HG03066 (cell line): ENCODE results near the gene ATRNL1.
"Not testable (repeated sequence)": the region's sequence is repeated elsewhere in the genome, so short reads cannot be mapped to it uniquely, and the experiment has no call there.

ENCODE experiments used
- ATAC-seq: cut with Tn5 transposase; IDR thresholded peaks from one replicate; pipeline ENCODE4 v1.9.1; 2021; ENCODE audit warnings: low read depth; ENCODE audit not compliant: unreplicated experiment

The ATRNL1 gene

DNA sequence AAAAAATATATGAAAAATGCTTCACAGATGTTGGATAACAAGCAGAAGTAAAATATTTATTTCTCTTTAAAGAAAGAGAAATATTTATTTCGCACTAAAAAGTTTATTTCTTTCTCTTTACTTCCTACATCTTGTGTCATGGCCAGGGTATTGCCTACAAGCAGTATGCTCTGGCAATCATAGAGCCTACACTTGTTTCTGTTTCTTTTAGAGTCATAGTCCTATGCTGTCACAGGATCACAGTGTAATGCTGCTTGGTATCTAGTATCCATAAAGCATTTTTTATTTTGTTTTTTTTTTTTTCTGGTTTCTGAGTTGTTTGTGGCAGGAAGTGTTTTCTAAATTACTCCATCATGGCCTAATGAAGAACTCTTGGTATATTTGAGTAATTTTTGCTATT is 116.0 kb downstream of the ATRNL1 start:
- no peak for ATAC-seq

DNA sequence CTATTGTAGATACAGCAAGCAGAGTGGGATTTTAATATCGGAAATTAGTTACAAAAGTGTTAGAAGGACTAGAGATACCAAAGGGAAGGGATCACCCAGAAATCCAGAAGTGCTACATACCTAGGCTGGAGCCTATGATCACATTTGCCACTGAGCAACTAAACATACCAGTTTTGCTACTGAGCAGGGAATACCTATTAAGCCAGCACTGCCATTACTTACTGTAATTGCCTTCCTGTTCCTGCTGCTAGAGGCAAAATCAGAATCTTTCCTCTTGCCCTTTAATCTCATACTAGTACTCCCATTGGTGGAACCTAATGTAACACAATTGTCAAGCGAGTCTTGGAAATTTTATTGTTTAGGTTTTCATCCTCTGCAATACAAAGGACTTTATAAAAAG is 121.7 kb downstream of the ATRNL1 start:
- no peak for ATAC-seq

DNA sequence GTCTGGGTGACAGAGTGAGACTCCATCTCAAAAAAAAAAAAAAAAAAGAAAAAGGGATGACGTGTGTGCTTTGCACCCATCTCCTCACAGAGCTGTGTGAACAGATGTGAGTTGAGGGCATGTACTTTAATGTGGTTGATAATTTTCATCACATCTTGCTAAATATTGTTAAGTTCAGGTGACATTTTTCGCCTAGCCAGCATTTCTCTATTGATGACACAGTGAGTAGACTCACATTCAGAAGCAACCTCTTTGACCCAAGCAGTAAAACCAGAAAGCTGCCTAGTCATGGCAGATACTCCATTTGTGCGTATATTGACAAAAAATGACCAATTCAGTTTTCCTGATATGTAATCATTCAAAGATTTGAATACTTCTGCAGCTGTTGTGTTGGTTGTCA is 126.0 kb downstream of the ATRNL1 start:
- ATAC-seq, result no peak

DNA sequence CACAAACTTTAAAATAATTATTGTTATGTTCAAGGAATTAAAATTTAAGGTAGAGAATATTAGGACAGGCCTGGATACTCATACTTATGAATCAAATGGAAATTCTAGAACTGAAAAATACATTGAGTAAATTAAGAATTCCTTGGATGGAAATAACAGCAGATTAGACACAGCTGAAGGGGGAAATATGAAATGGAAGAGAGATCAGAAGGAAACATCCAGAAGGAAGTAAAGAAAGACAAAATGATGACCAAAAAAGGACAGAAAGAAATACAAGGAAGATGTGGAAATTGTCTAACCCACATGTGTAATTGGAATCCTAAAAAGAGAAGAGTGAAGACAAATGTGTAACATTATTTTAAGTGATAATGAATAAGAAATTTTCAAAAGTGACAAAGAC is 128.9 kb downstream of the ATRNL1 start:
- no peak for ATAC-seq

DNA sequence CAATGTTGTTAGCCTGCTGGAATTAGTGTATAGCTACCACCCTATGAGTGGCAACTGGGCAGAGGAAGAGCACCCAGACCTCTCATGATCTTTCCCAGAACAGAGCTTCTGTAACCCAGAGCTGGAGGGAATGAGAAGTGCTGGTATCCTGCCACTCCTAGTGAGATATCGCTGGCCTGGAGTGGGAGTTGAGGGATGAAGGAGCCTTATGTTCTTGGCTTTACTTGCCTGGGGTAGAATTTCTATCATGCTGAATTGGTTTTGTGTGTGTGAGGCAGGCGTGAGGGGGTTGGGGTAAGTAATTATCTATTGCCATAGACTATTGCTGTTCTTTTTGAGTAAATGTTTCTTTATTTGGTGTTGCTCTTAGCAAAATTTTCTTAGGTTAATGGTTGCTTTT is 146.6 kb downstream of the ATRNL1 start:
- no peak for ATAC-seq

DNA sequence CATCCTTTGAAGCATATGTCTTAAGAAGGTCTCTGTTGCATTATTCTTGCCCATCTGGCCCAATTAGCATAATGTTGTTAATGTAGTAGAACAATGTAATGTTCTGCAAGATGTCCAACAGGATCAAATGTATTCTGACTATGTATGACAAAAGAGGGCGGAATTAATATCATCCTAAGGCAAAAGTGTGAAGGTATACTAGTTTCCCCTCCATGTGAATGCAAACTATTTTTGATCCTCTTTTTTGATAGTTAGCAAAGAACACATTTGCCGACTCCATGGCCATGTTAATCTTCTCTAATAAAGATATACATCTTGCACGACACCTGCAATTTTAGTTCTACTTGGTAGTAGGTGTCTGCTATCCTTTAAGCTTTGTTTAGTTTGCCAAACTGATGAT is 157.6 kb downstream of the ATRNL1 start:
- no peak for ATAC-seq

DNA sequence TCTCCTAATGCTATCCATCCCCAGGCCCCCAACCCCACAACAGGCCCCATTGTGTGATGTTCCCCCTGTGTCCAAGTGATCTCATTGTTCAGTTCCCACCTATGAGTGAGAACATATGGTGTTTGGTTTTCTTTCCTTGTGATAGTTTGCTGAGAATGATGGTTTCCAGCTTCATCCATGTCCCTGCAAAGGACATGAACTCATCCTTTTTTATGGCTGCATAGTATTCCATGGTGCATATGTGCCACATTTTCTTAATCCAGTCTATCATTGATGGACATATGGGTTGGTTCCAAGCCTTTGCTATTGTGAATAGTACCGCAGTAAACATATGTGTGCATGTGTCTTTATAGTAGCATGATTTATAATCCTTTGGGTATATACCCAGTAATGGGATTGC is 160.6 kb downstream of the ATRNL1 start:
- not testable (repeated sequence) for ATAC-seq

DNA sequence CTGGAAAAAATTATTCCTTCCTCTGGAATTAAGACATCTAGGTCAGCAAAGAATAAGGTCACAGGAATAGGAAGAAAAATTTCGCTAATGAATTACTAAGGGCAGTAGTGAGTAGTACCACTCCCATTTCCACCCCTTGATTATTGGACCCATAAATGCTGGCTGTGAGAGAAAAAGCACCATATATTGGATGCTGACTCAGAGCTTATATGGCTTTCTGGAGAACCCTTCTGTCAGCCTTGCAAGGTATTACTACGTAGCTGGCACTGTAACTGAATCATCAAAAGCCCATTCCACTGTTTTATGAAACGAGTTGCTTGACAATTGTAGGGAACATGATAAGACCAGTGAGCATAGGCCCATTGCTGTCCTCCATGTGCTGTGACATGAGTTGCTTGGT is 179.3 kb downstream of the ATRNL1 start:
- ATAC-seq, result no peak

DNA sequence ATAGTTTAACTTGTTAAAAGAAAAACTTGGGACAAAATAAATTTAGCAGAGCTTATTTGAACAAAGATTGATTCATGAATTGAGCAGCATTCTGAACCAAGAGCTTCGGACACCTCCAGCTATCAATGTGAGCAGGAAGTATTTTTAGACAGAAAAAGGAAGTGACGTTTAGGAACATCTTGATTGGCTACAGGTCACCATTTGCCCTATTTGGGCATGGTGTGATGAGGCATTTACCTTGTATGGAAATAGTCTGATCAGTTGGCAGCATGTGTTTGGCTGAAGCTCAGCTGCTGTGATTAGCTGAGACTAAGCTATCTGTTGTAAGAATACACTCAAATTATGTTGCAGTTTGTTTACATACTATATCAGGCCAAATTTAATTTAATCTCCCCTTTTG is 185.1 kb downstream of the ATRNL1 start:
- no peak for ATAC-seq

DNA sequence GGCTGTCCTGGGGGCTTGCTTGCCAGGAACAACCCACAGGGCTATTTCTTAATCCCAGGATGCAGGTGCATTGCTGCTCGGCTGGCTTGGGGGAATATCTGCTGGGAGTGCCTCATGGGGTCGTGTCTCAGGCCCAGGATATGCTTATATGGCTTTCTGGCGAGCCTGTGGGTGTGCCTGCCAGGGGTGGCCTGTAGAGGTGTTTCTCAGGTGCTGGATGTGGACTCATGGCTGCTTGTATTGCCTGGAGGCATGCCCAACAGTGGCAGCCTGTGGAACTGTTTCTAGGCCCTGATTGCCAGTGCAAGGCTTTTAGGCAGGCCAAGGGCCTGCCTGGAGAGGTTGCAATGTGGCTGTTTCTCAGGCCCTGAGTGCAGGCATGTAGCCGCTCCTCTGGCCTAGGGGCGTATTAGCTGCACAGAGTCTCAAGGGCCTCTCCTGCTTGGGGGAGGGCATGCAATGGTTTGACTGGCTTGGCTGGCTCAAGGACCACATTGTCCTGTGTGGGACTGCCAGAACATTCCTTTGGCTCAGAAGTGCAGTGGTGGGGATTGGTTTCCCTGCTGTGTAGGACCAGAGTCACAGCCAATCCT is 202.1 kb downstream of the ATRNL1 start:
- no peak for ATAC-seq

DNA sequence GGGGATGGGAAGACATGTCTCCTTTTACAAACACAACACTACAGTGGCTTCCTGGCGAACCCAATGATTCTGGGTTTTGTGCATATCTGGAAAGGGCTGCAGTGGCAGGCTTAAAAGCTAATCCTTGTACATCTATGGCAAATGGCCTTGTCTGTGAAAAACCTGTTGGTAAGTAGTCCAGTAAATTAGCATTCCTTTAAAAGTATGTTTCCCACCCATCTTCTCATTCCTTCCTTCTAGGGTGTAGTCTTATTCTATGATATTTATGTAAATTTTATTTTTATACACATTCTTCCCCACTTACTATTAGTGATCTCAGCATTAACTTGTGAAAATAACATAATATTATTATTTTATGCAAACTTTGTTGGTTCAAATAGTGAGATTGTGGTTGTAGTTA is 206.9 kb downstream of the ATRNL1 start:
- ATAC-seq, result no peak

DNA sequence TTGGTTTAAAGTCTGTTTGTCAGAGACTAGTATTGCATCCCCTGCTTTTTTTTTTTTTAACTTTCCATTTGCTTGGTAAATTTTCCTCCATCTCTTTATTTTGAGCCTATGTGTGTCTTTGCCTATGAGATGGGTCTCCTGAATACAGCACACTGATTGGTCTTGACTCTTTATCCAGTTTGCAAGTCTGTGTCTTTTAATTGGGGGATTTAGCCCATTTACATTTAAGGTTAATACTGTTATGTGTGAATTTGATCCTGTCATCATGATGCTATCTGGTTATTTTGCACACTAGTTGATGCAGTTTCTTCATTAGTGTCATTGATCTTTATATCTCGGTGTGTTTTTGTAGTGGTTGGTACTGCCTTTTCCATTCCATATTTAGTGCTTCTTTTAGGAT is 226.5 kb downstream of the ATRNL1 start:
- not testable (repeated sequence) for ATAC-seq

DNA sequence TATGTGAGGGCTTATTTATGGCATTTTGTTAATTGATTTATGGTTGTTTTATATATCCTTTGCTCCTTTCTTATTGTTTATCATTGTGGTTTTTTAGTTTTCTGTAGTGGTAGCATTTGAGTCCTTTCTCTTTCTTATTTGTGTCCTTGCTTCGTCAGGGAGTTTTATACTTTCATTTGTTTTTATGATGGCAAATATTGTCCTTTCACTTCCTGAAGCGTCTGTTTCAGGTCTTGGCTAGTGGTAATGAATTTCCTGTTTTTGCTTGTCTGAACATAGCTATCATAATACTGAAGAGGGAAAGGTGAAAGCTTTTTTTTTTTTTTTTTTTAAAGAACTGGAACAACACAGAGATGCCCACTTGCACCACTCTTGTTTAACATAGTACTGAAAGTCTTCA is 228.2 kb downstream of the ATRNL1 start:
- no peak for ATAC-seq

DNA sequence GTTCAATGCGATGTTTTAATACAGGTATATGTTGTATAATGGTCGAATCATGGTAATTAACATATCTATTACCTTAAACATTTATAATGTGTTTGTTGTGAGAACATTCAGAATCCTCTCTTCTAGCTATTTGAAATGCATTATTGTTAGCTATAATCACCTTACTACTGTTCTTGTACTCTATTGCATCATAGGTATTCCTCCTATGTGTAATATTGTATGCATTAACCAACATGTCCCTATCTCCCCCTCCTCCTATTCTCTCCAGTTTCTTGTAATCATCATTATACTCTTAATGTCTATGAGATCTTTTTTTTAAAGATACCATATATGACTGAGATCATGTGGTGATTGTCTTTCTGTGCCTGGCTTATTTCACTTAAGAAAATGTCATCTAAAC is 235.2 kb downstream of the ATRNL1 start:
- ATAC-seq, result no peak

DNA sequence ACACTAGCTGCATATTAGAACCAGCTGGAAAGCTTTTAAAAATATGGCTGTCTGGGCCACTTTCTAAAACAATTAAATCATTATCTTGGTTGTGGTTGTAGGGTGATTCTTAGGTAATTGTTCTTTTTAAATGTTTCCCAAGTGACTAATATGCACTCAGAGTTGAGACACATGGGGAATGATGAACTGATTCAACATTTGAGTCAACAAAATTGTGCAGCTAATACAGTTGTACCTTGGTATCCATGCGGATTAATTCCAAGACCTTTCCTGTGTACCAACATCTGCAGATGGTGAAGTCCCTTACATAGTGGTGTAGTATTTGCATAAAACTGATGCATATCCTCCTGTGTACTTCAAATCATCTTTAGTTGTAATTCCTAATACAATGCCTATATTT is 242.2 kb downstream of the ATRNL1 start:
- ATAC-seq, result no peak

DNA sequence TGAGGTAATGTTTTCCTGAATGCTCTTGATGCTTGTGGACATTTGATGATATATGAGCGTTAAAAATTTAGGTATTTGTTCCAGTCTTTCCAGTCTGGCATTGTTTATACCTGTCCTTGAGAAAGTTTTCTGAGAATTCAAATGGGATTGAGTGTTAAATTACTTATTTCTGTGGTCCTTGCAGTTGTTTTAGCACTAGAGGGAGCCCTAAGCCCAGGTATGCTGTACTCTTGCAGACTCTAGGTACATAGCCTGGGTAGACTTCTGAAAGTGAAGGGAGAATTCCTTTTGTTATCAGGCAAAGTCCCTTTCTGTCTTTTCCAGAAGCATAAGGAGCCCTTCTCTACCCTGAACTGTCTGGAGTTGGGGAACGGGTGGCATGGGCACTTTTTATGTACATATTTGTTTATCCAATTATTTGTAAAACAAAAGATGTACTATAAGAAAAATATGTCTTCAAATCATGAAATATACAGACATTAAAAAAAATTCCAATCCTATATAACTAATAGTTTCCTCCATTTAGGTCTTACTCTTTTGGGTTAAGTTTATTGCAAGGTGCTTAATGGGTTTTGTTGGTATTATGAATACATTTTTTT is 262.1 kb downstream of the ATRNL1 start:
- ATAC-seq, result peak; percentile 83

DNA sequence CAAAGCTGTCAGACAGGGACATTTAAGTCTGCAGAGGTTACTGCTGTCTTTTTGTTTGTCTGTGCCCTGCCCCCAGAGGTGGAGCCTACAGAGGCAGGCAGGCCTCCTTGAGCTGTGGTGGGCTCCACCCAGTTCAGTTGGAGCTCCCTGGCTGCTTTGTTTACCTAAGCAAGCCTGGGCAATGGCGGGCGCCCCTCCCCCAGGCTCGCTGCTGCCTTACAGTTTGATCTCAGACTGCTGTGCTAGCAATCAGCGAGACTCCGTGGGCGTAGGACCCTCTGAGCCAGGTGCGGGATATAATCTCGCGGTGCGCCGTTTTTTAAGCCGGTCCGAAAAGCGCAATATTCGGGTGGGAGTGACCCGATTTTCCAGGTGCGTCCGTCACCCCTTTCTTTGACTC is 274.8 kb downstream of the ATRNL1 start:
- ATAC-seq, result not testable (repeated sequence)

DNA sequence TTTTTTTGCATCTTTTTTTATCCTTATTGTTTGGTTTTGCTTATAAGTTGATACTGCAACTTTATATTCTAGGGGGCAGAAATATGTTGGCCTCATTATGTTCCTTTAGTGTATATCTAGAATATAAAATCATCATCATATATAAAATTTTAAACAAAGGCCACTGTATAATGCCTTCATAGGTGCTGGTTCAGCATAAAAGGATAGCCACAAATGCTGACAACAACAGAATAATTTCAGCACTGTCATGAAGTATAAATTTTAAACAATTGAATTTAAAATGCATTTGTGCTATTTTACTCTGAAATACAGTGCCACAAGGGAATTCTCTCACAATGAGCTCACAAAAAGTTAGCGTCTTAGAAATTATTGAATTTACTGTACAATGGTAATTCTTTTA is 285.9 kb downstream of the ATRNL1 start:
- ATAC-seq, result no peak

DNA sequence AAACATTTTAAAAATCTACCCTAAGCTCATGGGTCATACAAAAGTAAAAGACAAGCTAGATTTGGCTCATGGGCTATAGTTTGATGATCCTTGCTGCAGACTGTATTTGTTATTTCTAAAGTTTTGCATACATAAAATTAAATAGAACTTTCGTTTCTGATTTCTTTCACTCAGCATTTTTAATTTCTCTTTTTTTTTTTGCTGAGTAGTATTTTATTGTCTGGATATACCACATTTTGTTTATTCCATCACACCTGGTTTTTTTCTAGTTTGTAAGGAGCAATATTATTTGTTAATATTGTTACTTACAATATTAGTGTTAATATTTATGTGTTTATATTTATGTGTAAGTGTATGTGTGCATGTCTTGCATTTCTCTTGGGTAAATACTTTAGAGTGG is 291.5 kb downstream of the ATRNL1 start:
- ATAC-seq, result no peak

DNA sequence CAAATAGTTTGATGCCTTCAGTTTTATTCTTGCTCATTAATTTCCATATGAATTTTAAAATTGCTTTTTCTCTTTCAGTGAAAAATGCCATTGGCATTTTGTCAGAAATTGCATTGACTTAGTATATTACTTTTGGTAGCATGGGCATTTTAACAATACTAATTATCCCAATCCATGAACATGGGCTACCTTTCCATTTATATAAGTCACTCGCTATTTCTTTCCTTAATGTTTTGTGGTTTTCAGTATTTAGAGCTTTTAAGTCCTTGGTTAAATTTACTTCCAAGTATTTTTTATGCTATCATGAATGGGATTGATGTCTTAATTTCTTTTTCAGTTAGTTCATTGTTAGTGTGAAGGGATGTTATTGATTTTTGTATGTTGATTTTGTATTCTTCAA is 297.4 kb downstream of the ATRNL1 start:
- no peak for ATAC-seq

DNA sequence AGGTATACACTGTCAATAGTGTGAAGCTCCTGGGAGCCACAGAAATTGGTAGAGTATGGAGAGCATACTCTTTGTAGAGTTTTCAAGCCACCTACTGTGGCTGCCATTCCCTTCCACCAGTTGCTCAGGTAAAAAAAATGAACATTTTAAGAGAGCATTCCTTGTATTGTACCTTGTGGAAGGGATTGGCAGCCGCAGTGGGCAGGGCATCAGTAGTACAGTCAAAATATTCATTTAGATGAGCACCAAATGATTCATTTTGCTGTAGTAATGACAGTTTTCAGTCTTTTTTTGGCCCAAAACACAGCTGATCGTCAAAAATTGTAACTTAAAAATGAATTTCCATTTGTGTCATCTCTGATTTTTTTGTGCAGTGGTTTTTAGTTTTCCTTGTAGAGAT is 304.9 kb downstream of the ATRNL1 start:
- ATAC-seq, result no peak

DNA sequence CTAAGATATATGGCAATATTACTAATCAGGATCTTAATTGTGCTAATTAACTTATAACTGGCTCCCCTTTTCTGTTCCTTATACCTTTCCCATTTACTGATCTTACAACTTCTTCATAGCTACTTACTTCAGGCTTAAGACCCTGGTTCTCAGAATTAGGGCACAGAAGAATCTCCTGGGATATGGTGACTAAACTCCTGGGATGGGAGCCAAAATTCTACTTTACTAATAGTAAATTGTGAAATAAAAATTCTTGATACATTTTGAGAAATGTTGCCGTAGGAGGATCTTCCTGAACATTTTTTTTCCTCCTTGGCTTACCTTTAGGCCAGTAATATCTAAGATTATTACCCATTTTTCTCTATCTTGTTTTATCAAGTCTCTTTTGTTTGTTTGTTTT is 309.5 kb downstream of the ATRNL1 start:
- ATAC-seq, result no peak

DNA sequence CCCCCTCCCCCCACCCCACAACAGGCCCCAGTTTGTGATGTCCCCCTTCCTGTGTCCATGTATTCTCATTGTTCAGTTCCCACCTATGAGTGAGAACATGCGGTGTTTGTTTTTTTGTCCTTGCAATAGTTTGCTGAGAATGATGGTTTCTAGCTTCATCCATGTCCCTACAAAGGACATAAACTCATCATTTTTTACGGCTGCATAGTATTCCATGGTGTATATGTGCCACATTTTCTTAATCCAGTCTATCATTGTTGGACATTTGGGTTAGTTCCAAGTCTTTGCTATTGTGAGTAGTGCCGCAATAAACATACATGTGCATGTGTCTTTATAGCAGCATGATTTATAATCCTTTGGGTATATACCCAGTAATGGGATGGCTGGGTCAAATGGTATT is 312.7 kb downstream of the ATRNL1 start:
- not testable (repeated sequence) for ATAC-seq
